Fibroblast of lung (primary cell): ENCODE data around the gene DHFR2.
"Not testable (repeated sequence)": the region's sequence is repeated elsewhere in the genome, so short reads cannot be mapped to it uniquely, and the experiment has no call there.

ENCODE experiments used
- EZH2 ChIP-seq: IDR thresholded peaks from 2 replicates; pipeline ENCODE4 v1.5.1; 2012; ENCODE audit warnings: low read length, control low read depth, mild to moderate bottlenecking; ENCODE audit errors: missing control alignments
- TF ChIP-seq, protein P1 (sequence below), 2 donors: IDR thresholded peaks in 1 of 2; conservative IDR thresholded peaks in 1 of 2; 1 replicate in 1 of 2; 2 replicates in 1 of 2; pipeline ENCODE4 v1.5.1; 2011 to 2012; ENCODE audit warnings: low read length in 2 of 2, control low read depth in 1 of 2, inconsistent platforms in 1 of 2, low read depth in 1 of 2, mild to moderate bottlenecking in 1 of 2

GRCh38 chr3:94044100-94044936, 18.4 kb downstream of the DHFR2 start:
- TF ChIP-seq, protein P1, sequence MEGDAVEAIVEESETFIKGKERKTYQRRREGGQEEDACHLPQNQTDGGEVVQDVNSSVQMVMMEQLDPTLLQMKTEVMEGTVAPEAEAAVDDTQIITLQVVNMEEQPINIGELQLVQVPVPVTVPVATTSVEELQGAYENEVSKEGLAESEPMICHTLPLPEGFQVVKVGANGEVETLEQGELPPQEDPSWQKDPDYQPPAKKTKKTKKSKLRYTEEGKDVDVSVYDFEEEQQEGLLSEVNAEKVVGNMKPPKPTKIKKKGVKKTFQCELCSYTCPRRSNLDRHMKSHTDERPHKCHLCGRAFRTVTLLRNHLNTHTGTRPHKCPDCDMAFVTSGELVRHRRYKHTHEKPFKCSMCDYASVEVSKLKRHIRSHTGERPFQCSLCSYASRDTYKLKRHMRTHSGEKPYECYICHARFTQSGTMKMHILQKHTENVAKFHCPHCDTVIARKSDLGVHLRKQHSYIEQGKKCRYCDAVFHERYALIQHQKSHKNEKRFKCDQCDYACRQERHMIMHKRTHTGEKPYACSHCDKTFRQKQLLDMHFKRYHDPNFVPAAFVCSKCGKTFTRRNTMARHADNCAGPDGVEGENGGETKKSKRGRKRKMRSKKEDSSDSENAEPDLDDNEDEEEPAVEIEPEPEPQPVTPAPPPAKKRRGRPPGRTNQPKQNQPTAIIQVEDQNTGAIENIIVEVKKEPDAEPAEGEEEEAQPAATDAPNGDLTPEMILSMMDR (conservative IDR thresholded peaks at IDR 0.05 in 1 of 2, IDR thresholded peaks at IDR 0.05 in 1 of 2; ENCODE audit: low read depth in 1 of 2, low read length in 2 of 2), result not testable (repeated sequence)
- TF ChIP-seq EZH2, result not testable (repeated sequence)
